OCI-LY7 (cell line): ENCODE data around the gene FBXO28.

Experiments
- CTCF ChIP-seq: fragments of 200-600 bp; sonication (generic); conservative IDR thresholded peaks from 2 replicates; pipeline ENCODE4 v1.5.1; 2014; ENCODE audit warnings: mild to moderate bottlenecking, antibody characterized with exemption, low read length, moderate library complexity, mixed read lengths
- EZH2phosphoT487 ChIP-seq: fragments of 200-600 bp; sonication (generic); IDR thresholded peaks from 2 replicates; pipeline ENCODE4 v1.6.1; 2018; ENCODE audit warnings: low read depth, borderline replicate concordance, mild to moderate bottlenecking, mixed run types, antibody characterized with exemption, low read length, moderate library complexity, mixed read lengths

GRCh38 chr1:224169718-224170270 lies 55.9 kb downstream of the FBXO28 start:
- TF ChIP-seq CTCF (no peak), EZH2phosphoT487 (no peak)
